Uterus (tissue), 4 donors: Measurements from ENCODE around the gene DNHD1. TPM values are rescaled to one million over a fixed set of nuclear protein-coding genes. Genes with fewer than 3 reads are reported as not detected.
A peak's percentile ranks its signal among the peaks of the same experiment; 100 is the strongest.

ENCODE experiments used
- DNase-seq, 2 donors: peaks; one replicate each; pipeline ENCODE4 v3.0.0-alpha.2; 2019 to 2020
- H3K27ac ChIP-seq, 2 donors: fragments of 200-600 bp; sonication (generic); 1 replicate in 1 of 2; 2 replicates in 1 of 2; pipeline ENCODE4 v1.5.1; 2016 to 2018
- H3K27me3 ChIP-seq, 2 donors: fragments of 200-600 bp; sonication (generic); one replicate each; pipeline ENCODE4 v1.5.1; 2018 to 2019; ENCODE audit warnings: control low read depth in 1 of 2
- H3K36me3 ChIP-seq, 2 donors: fragments of 200-600 bp; sonication (generic); one replicate each; pipeline ENCODE4 v1.5.1; 2019; ENCODE audit warnings: control low read depth in 1 of 2
- H3K4me1 ChIP-seq, 2 donors: fragments of 200-600 bp; sonication (generic); one replicate each; pipeline ENCODE4 v1.5.1; 2018 to 2019; ENCODE audit warnings: control low read depth in 1 of 2
- H3K4me3 ChIP-seq, 2 donors: fragments of 200-600 bp; sonication (generic); 1 replicate in 1 of 2; 2 replicates in 1 of 2; pipeline ENCODE4 v1.5.1; 2018 to 2019; ENCODE audit warnings: mild to moderate bottlenecking in 1 of 2
- H3K9me3 ChIP-seq, 2 donors: fragments of 200-600 bp; sonication (generic); one replicate each; pipeline ENCODE4 v1.5.1; 2019; ENCODE audit warnings: control low read depth in 1 of 2
- POLR2A ChIP-seq, 2 donors: fragments of 450-650 bp; IDR thresholded peaks; one replicate each; pipeline ENCODE4 v1.6.1; 2016; ENCODE audit warnings: antibody characterized with exemption in 2 of 2, mild to moderate bottlenecking in 1 of 2, moderate library complexity in 1 of 2
- intact Hi-C: fragments of 100-400 bp; cut with DNase I; formaldehyde crosslinking; loops from one replicate; pipeline ENCODE4 v1.15.1; 2023; ENCODE audit warnings: low total_unique reads
- total RNA-seq, 4 donors: library from RNA; depleted of rRNA in 3 of 4; stranded (reverse); fragments of >200 nt in 3 of 4; gene quantifications; one replicate each; pipeline versions ENCODE4 v1.1.0 to v1.2.4, GENCODE V29; 2014 to 2023
- TF ChIP-seq, protein P1 (sequence below), 4 experiments: fragments of 200-600 bp in 2 of 4; fragments of 450-650 bp in 2 of 4; sonication (generic) in 2 of 4; IDR thresholded peaks; one replicate each; pipeline ENCODE4 v1.5.1; 2016 to 2019; ENCODE audit warnings: antibody characterized with exemption in 4 of 4, mild to moderate bottlenecking in 2 of 4, moderate library complexity in 1 of 4
- donor health status: DM: yes; HTN: yes; CAD: no.

The DNHD1 gene
- total RNA-seq, 4 donors from 2014 or later, result 9.4 to 32.5 (median 22.5) TPM

DNA sequence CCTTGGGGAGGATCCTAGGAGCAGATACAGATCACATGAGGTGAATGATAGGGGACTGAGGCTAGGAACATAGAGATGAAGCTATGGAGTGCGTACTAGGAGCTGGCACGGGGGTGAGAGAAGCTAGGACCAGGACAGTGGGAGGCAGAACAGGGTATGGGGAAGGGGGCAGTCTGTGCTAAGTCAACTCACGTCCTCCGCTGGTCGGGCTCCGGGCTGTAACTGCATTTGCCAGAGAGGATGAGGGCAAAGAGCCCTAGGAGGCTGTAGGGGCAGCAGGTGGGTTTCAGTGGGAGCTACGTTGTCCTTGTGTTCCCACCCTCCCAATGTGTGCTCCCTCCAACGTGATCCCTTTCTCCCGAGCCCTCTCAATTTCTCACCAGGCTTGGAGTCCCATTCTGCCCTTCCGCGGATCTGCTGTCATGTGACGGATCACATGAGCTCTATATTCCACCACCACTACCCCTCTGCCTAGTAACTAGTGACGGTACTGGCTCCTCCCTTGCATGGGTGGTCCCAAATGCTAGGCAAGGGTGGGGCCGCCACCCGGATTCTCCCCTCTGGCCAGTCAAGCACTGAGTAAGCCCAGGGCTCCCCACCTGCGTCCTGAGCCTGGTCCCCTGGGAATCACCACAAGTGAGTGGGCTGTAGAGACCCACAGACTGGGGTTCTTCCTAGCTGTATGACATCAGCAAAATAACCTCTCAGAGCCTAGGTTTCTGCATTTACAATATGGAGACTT lies 122.1 kb downstream of the DNHD1 start, which contains the start of gene TPP1:
TPP1 (minus strand) TSS at position 419 of the 742 bp plus-strand sequence; CDS start at position 397, 22 bp downstream.
- peak; percentile 92 to 97 for DNase-seq
- TF ChIP-seq, protein P1, sequence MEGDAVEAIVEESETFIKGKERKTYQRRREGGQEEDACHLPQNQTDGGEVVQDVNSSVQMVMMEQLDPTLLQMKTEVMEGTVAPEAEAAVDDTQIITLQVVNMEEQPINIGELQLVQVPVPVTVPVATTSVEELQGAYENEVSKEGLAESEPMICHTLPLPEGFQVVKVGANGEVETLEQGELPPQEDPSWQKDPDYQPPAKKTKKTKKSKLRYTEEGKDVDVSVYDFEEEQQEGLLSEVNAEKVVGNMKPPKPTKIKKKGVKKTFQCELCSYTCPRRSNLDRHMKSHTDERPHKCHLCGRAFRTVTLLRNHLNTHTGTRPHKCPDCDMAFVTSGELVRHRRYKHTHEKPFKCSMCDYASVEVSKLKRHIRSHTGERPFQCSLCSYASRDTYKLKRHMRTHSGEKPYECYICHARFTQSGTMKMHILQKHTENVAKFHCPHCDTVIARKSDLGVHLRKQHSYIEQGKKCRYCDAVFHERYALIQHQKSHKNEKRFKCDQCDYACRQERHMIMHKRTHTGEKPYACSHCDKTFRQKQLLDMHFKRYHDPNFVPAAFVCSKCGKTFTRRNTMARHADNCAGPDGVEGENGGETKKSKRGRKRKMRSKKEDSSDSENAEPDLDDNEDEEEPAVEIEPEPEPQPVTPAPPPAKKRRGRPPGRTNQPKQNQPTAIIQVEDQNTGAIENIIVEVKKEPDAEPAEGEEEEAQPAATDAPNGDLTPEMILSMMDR (IDR thresholded peaks at IDR 0.05), result peak in 1 of 4 experiments; percentile 8
- TF ChIP-seq POLR2A (IDR thresholded peaks at IDR 0.05), result peak; percentile 80 to 95
- Histone ChIP-seq H3K9me3 (no peaks in the 10 kb centered on the region), H3K4me1 (peaks cover 0 to 16% of the 10 kb centered on the region in 2 donors), H3K4me3 (peak within 1 kb of the TSS; percentile 57 to 90), H3K27me3 (no peaks in the 10 kb centered on the region), H3K36me3 (no peaks in the 10 kb centered on the region), H3K27ac (peak within 1 kb of the TSS; percentile 82 to 97)
- intact Hi-C loops, result loop anchor here (10.0 kb wide), 1 partner anchor 66 kb away; the partner anchor contains the start of gene MRPL17

DNA sequence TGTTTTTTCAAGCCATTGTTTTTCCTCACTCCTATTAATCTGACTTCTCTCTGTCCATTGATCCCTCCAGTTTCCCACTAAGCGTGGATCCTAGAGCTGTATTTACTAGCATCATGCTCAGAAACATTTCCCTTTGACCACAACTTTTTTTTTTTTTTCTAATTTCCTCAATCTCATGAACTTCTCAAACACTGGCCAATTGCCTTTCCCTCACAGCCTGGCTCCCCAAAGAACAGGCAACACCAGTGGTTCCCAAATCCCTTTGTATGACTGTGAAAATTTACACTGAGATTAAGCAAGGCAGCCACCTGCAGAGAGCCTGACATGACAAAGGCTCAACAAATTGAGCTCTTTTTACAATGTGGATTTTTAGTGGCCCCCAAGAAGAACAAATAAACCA lies 123.6 kb downstream of the DNHD1 start:
- Histone ChIP-seq H3K27me3 (no peaks in the 10 kb centered on the region), H3K9me3 (no peaks in the 10 kb centered on the region), H3K4me3 (no peak overlapping the region), H3K36me3 (no peaks in the 10 kb centered on the region), H3K4me1 (peaks cover 0 to 16% of the 10 kb centered on the region in 2 donors), H3K27ac (no peak overlapping the region)
- intact Hi-C loops, result no loop called here
- no peak for DNase-seq
- TF ChIP-seq, protein P1 (IDR thresholded peaks at IDR 0.05), result no peak
- no peak for TF ChIP-seq POLR2A (IDR thresholded peaks at IDR 0.05)

Other genes with a start within 250 kb of the DNHD1 start
- not detected for gene CCKBR, start 237.4 kb upstream of the DNHD1 start, total RNA-seq
- 100 to 1,000 TPM in 2 of 4 donors, 10 to 100 TPM in 2; 78.8 to 388 (median 107) TPM for gene CAVIN3, start 176.8 kb upstream of the DNHD1 start, total RNA-seq
- gene SMPD1, start 106.8 kb upstream of the DNHD1 start, total RNA-seq, result 10 to 100 TPM in 3 of 4 donors, 1 to 10 TPM in 1; 5.9 to 36.4 (median 26.0) TPM
- gene APBB1, start 78.2 kb upstream of the DNHD1 start, total RNA-seq, result 100 to 1,000 TPM in 1 of 4 donors, 10 to 100 TPM in 3; 16.2 to 110 (median 38.0) TPM
- gene HPX, start 56.3 kb upstream of the DNHD1 start, total RNA-seq, result 10 to 100 TPM in 1 of 4 donors, 1 to 10 TPM in 1, under 1 TPM in 1, not detected in 1; 0.29 to 28.6 (median 1.1) TPM
- 10 to 100 TPM in 3 of 4 donors, 1 to 10 TPM in 1; 9.5 to 42.4 (median 29.6) TPM for gene TRIM3, start 23.3 kb upstream of the DNHD1 start, total RNA-seq
- 10 to 100 TPM; 34.4 to 58.5 (median 51.8) TPM for gene ARFIP2, start 15.9 kb upstream of the DNHD1 start, total RNA-seq
- 10 to 100 TPM in 3 of 4 donors, 1 to 10 TPM in 1; 7.9 to 40.7 (median 28.4) TPM for gene TIMM10B, start 15.8 kb upstream of the DNHD1 start, total RNA-seq
- 10 to 100 TPM; 12.6 to 41.2 (median 26.9) TPM for gene RRP8, start 106.3 kb downstream of the DNHD1 start, total RNA-seq
- gene ILK, start 106.5 kb downstream of the DNHD1 start, total RNA-seq, result 100 to 1,000 TPM; 205 to 336 (median 279) TPM
- gene TAF10, start 114.9 kb downstream of the DNHD1 start, total RNA-seq, result 100 to 1,000 TPM in 2 of 4 donors, 10 to 100 TPM in 2; 11.5 to 137 (median 67.1) TPM
- 10 to 100 TPM; 27.1 to 74.9 (median 40.7) TPM for gene TPP1, start 122.1 kb downstream of the DNHD1 start, total RNA-seq
- gene DCHS1, start 158.5 kb downstream of the DNHD1 start, total RNA-seq, result 100 to 1,000 TPM in 1 of 4 donors, 10 to 100 TPM in 3; 26.8 to 125 (median 73.6) TPM
- 100 to 1,000 TPM in 1 of 4 donors, 10 to 100 TPM in 3; 30.6 to 452 (median 55.0) TPM for gene MRPL17, start 186.1 kb downstream of the DNHD1 start, total RNA-seq